GM19324 (cell line): ENCODE data around the gene AHRR.
A peak's percentile ranks its signal among the peaks of the same experiment; 100 is the strongest.
"Not testable (repeated sequence)": the region's sequence is repeated elsewhere in the genome, so short reads cannot be mapped to it uniquely, and the experiment has no call there.

Experiments used
- ATAC-seq: cut with Tn5 transposase; IDR thresholded peaks from one replicate; pipeline ENCODE4 v1.9.1; 2021; ENCODE audit warnings: mild to moderate bottlenecking, moderate library complexity; ENCODE audit not compliant: unreplicated experiment, low FRiP score

Gene AHRR

GRCh38 chr5:362978-363765 lies 41.7 kb downstream of the AHRR start:
- no peak for ATAC-seq

GRCh38 chr5:364497-364896 lies 43.0 kb downstream of the AHRR start:
- no peak for ATAC-seq

- no peak for ATAC-seq
These were observed 45.2 kb downstream of the AHRR start for GRCh38 chr5:366541-367357.

DNA sequence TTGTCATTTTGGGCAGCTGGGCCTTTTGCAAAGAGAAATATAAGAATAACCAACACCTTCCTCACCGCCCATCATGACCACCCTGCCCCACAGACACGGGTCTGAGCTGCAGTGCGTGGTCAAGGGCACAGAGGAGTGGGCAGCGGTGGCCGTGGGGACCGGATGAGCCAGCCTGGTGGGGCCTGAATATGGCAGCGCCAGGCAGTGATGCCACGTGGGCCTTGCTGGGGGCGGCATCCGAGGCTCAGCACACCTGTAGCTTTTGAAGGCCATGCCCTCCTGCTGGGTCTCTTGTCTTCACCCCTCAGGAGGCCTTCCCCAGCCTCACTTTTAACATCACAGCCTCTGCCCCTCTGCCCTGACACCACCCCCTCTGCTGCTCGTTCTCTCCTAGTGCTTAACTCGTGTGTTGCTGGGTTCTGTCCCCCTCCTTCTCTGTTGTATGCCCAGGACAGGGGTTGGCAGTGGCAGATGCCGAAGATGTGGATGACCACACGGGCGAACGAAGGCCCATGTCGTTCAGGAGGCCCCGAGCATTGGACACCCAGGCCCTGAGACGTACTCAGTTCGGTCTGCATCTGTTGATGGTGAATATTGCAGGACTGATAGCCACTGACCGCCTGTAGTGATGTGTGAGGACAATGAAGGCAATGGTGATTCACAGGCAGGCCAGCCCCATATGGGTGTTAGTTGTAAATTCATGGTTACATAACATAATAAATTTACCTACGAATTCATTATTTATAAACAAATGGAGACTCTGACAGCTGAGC lies 46.0 kb downstream of the AHRR start:
- ATAC-seq = no peak

- peak; percentile 53 for ATAC-seq
These were observed 46.9 kb downstream of the AHRR start for GRCh38 chr5:368183-369084.

GRCh38 chr5:369151-369868 lies 47.8 kb downstream of the AHRR start:
- ATAC-seq = no peak

DNA sequence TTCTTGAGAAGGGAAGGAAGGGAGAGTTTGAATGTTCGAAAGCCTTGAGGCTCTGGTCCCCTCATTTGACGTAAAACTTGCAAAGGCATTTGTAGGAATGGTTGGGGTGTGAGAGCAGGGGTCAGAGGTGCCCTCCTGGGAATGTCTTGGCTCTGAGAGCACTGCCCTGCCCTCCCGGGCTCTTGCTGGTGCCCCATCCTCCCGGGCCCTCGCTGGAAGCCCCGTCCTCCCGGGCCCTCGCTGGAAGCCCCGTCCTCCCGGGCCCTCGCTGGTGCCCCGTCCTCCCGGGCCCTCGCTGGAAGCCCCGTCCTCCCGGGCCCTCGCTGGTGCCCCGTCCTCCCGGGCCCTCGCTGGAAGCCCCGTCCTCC lies 48.3 kb downstream of the AHRR start:
- not testable (repeated sequence) for ATAC-seq

DNA sequence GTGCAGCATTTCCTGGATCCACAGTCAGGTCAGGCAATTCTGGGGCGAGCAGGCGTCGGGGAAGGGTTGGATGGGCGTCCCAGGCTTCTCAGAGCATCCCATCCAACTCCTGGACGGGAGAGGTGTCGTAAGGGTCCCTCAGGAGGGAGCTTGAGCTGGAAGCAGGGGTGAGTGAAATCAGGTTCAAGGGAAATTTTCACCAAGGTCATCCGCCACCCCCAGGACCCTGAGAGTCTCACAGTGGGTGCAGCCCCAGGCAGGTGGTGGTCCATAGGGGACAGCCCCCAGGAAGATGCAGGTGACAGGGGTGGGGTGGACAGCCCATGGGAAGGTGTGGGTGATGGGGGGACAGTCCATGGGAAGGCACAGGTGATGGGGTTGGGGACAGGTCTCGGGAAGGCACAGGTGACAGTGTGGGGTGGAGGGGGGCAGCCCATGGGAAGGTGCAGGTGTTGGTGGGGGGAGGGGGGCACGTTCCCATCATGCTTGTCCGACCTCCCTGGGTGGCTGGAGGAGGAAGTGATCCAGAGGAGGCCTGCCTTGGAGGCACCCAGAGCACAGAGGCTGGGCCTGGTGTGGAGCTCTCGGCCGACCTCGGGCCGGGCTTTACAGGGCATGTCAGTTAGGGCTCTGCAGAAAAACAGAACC lies 48.9 kb downstream of the AHRR start:
- no peak for ATAC-seq

- ATAC-seq = no peak
These were observed 49.7 kb downstream of the AHRR start for GRCh38 chr5:370959-371810.

- no peak for ATAC-seq
These were observed 50.5 kb downstream of the AHRR start for GRCh38 chr5:371811-372555.

GRCh38 chr5:372556-372995 lies 51.1 kb downstream of the AHRR start:
- no peak for ATAC-seq

DNA sequence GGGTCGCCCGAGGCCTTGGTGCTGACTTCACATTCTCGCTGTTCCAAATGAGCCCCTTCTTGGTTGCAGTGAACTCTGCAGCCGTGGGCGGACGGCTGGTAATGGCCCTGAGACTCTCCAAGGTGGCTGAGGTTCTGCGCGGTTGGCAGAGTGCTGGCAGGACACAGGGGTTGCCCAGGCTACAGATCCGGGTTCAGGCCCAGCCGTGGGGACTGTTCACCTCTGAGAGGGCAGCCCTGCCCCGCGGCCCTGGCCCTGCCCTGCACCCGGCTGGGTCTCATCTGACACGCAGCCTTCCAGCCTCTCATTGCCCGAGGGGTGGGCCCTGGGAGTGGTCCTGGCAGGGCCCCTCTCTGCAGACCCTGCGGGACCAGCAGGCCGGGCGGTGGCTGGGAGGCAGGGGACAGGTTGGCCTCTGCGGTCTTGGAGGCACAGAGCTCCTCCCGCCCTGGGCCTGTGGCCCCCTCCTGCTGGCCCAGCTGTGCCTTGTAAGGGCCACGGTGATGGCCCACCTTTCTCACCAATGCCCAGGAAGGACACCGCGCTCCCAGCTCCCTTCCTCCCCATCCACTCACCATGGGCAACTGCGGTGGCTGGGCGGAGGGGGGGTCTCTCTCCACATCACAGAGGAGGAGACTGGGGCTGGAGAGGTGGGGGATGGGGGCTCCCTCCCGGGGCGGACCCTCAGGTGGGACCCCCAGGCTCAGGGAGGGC lies 51.6 kb downstream of the AHRR start:
- ATAC-seq = peak; percentile 12

GRCh38 chr5:373710-374602 lies 52.4 kb downstream of the AHRR start:
- ATAC-seq = peak; percentile 36

GRCh38 chr5:374631-375335 lies 53.3 kb downstream of the AHRR start:
- ATAC-seq = no peak

GRCh38 chr5:375336-375920 lies 53.9 kb downstream of the AHRR start:
- no peak for ATAC-seq
